Measurements from ENCODE around the gene GNG14. TPM values are rescaled to one million over a fixed set of nuclear protein-coding genes. Genes with fewer than 3 reads are reported as not detected.

Gene GNG14
- total and polyA plus RNA-seq, 2 of the 13 experiments (the other 11 are each of a cell fraction or from before 2014, with no cell fraction given) = not detected

GRCh38 chr19:12668932-12669269, 18.9 kb upstream of the GNG14 start:
- no peak for FAIRE-seq
- H3K27me3 ChIP-seq (ENCODE audit: control insufficient read depth in 1 of 2, insufficient read depth in 2 of 2, low read length in 2 of 2) = no peaks in the 10 kb centered on the region; a peak in 1 of 5 replicates
- DNase-seq (ENCODE audit: low spot score) = peak; percentile 40
- H3K4me3 ChIP-seq (replicated peaks in 1 of 3; ENCODE audit: insufficient read depth in 1 of 3, low read depth in 2 of 3, low read length in 3 of 3) = peak overlapping the region; percentile 77 to 96 (median 96)
- H3K9ac ChIP-seq (ENCODE audit: insufficient read depth, low read depth, low read length) = peak overlapping the region; percentile 93
- H2AFZ ChIP-seq (ENCODE audit: low read length) = no peak overlapping the region
- peak; percentile 10 for ATAC-seq
- peak overlapping the region; percentile 97 for H3K4me2 ChIP-seq (ENCODE audit: low read depth, low read length)
- H4K20me1 ChIP-seq (ENCODE audit: insufficient read depth, low read length) = no peaks in the 10 kb centered on the region
- H3K4me1 ChIP-seq (ENCODE audit: insufficient read depth, low read length) = peaks cover 43% of the 10 kb centered on the region
- peaks cover 5 to 13% of the 10 kb centered on the region in 2 experiments; a peak in 4 of 5 replicates for H3K36me3 ChIP-seq (replicated peaks in 1 of 2; ENCODE audit: control insufficient read depth in 1 of 2, insufficient read depth in 2 of 2, low read length in 2 of 2)
- peaks cover 34% of the 10 kb centered on the region for H3K79me2 ChIP-seq (ENCODE audit: insufficient read depth, low read length)
- intact Hi-C loops (cut with micrococcal nuclease; ENCODE audit: unreplicated experiment) (no loop called here), in situ Hi-C loops (cut with HindIII; ENCODE audit: extremely low pct_ligation_motif_present, low pct_unique_long_range_greater_than_20kb) (no loop called here)
- ChIA-PET POLR2A (interaction anchor here (0.9 to 1.9 kb wide), 9 partner anchors 9 to 173 kb away, joined by 3 to 16 read pairs (median 4); partner anchors contain the start of genes DHPS, GET3, ZNF490 and ZNF791), CTCF (ENCODE audit: low intra/inter-chr PET ratio, low total read pairs) (no interaction called here)
- no peaks in the 10 kb centered on the region for H3K9me3 ChIP-seq (ENCODE audit: low read length)
- BruUV-seq (replicated peaks) = TSS peak; percentile 76
- peak overlapping the region; percentile 88 for H3K27ac ChIP-seq (ENCODE audit: extremely low read length, insufficient read depth, low read length)
- WGBS (ENCODE audit: low lambda C conversion rate) = 0% methylated on average over 6 of the region's 24 CpGs
- TF ChIP-seq HNRNPLL (IDR thresholded peaks at IDR 0.05; ENCODE audit: low read depth, low read length, poor library complexity, severe bottlenecking) (no peak), REL (CRISPR knock-in tag; conservative IDR thresholded peaks at IDR 0.05) (peak; percentile 64; the same call in 1 of the 2 replicates), ZNF281 (CRISPR knock-in tag; IDR thresholded peaks at IDR 0.05; ENCODE audit: borderline replicate concordance) (no peak), AGO2 (optimal IDR thresholded peaks at IDR 0.05; ENCODE audit: low read depth, low read length) (peak; percentile 95), ZNF280B (CRISPR knock-in tag; IDR thresholded peaks at IDR 0.05; ENCODE audit: borderline replicate concordance) (no peak), KDM5B (CRISPR knock-in tag; IDR thresholded peaks at IDR 0.05; ENCODE audit: borderline replicate concordance) (0 out of 2 replicates have a peak, but pooled peaks have one; percentile 53), ZNF800 (CRISPR knock-in tag; IDR thresholded peaks at IDR 0.05) (no peak), ZNF605 (CRISPR knock-in tag; IDR thresholded peaks at IDR 0.05) (peak; percentile 27; the same call in 1 of the 2 replicates), CERS6 (CRISPR knock-in tag; IDR thresholded peaks at IDR 0.05) (no peak), ZSCAN5A (CRISPR knock-in tag; IDR thresholded peaks at IDR 0.05; ENCODE audit: borderline replicate concordance) (no peak), ZNF547 (CRISPR knock-in tag; IDR thresholded peaks at IDR 0.05) (peak; percentile 5; the same call in 1 of the 2 replicates), ZNF891 (CRISPR knock-in tag; IDR thresholded peaks at IDR 0.05) (peak; percentile 48; the same call in 1 of the 2 replicates), SNAPC5 (CRISPR knock-in tag; IDR thresholded peaks at IDR 0.05; ENCODE audit: borderline replicate concordance) (no peak), CBX1 (IDR thresholded peaks at IDR 0.05; ENCODE audit: low read depth) (peak; percentile 16), NR2C2 (CRISPR knock-in tag; IDR thresholded peaks at IDR 0.05; ENCODE audit: borderline replicate concordance) (no peak)
